IPS-NIHi11 (cell line): ENCODE data around the gene SUSD3.

Experiments
- DNase-seq: peaks from one replicate; pipeline ENCODE4 v3.0.0; 2012; ENCODE audit warnings: mixed read lengths, low spot score

SUSD3 gene

DNA sequence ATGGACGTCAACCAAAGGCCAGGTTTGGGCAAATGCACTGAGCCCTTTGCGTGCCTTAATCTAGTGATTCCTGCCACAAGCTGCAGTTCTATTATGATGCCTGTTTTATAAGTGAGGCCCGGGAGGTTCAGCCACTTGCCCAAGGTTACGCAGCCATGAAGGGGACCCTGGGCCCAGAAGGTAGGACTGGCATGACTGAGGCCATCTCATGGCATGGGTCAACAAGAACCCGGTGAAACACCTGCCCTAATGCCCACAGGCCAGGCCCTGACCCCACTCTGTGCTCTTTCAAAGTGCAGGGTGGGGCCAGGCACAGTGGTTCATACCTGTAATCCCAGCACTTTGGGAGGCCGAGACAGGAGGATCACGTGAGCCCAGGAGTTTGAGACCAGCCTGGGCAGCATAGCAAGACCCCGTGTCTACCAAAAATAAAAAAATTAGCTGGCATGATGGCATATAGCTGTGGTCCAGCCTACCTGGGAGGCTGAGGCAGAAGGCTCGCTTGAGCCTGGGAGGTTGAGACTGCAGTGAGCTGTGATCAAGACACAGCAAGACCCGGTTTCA, 66.9 kb downstream of the SUSD3 start:
- DNase-seq: peak; percentile 2

DNA sequence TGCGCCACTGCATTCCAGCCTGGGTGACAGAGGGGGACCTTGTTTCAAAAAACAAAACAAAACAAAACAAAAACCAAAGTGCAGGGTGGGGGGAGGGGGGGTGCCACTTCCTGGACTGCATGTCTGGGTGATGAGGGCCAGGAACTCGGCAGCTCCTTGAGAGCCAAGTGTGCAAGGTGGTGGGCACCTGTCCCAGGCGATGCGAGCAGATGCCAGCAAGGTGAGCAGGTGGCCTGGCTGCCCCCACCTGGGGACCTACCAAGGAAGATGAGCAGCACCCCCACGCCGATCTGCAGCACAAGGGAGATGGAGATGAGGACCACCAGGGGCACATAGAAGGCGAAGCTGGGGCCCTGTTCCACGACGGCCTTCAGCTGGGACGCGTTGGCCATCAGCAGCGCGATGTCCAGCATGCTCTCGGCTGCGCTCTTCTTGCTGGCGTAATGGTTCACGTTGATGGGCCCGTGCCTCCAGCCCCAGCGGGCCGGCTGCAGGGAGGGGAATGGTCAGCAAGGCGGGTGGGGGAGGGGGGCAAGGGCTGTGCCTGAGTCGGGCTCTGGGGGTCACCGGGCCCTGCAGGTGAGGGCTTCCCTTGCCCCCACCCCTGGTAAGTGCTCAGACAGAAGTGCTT, 67.8 kb downstream of the SUSD3 start:
- peak; percentile 41 for DNase-seq

DNA sequence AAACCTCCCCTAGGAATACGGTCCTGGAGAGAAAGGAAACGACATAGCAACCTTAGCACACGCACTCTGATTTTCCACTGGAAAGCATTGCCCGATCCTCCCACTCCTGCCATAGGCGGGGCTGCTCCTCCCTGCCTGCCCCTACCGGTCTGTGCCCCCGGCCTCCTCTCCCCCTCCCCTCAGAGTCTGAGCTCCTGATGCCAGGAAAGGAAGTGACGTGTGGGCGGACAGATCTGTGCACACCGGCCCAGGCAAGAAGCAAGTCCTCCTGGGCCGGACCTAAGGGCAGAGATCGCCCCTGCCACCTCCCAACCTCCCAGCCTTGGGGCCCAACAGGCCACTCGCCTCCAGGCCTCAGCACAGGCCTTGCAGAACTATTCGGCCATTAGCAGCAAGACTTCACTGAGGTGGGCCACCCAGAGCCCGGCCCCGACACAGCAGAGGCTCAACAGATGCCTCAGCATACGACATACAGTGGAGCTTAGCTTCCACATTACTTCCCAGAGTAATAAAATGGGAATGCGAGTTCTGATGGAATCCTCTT, 68.4 kb downstream of the SUSD3 start:
- DNase-seq: peak; percentile 72

DNA sequence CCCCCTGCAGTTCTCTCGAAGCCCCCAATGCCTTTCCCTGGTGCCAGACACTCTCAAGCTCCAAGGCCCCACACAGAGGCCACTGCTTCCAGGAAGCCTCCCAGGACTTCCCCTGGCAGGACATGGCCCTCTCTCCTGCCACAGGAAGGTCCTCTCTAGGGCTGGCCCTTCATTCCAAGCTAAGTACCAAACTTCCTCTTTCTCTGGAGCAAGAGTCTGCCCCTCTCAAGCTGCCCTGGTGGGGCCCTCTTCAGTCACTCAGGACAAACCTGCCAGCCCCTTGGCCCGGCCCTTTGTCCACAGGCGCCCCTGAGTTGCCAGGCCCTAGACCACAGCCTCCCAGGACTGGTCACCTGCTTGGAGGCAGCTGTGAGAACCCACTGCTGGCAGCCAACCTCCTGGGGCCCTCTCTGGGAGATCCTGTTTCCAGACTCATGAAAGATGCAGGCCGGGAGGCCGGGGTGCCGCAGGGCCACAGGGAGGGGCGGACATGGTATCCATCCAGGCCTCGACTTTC, 69.0 kb downstream of the SUSD3 start:
- no peak for DNase-seq

DNA sequence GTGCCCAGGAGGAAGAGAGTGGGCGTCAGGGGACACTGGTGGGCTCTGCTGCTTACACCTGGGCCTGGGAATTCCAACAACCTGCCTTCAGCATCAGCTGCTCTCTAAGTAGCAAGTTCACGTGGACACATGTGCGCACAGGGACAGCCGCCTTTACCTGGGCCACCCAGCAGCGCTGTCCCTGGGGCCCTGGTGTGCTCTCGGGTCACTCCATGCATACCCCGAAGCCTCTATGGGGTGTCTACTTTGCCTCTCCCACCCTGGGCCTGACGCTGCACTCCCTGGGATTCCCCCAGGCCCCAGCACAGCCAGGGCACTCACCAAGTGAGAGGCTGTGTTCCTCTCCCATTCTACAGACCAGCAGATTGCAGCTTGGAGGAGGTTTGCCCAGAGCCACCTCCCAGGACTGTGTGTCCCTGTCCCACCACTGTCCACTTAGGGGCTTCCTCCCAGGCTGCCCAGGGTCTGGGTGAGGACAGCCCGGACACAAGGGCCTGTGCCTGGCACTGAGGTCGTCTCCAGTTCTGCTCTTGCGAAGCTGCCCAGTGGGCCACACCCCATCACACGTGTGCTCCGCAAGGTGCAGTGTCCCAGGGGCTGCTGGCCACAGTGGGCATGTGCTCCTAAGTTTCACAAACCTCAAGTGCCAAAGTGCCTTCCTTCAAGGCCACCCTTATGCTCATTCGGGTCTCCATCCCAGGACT, 69.7 kb downstream of the SUSD3 start:
- no peak for DNase-seq

DNA sequence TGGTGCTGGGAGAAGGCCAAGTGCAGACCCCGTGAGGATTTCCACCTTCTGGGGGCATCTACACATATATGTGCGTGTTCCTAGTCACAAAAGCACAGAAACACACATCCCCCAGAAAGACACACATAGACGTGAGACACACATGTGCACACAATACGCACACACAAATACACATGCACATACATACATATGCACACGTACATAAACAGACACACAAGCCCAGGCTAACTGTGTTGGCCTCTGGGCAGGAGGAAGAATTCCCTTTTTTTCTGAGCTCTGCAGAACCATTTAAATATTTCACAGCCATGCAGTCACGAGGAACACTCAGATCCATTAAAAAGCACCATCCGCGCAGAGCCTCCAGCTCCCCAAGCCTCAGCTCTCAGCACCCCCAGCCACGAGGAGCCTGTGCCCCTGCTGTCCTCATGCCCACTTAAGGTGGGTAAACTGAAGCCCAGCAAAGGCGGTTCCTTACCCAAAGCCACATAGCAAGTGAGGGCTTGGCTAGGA, 70.3 kb downstream of the SUSD3 start:
- no peak for DNase-seq

DNA sequence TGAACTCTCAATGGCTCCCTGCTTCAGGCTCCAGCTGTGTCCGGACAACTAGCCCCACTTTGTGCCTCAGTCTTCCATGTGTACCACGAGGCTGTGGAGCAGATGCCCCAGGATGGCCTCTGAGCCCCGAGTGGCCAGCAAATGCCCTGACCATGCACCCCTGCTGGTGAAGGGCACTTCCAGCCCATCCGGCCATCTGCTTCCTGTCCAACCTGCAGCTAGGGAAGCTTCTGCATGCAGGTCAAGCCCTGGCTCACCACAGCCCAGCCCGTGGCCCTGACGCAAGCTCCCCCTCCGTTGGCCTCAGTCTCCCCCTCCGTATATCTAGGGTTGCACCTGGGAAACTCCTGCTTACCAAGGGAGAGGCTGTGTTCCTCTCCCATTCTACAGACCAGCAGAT, 70.8 kb downstream of the SUSD3 start:
- no peak for DNase-seq

DNA sequence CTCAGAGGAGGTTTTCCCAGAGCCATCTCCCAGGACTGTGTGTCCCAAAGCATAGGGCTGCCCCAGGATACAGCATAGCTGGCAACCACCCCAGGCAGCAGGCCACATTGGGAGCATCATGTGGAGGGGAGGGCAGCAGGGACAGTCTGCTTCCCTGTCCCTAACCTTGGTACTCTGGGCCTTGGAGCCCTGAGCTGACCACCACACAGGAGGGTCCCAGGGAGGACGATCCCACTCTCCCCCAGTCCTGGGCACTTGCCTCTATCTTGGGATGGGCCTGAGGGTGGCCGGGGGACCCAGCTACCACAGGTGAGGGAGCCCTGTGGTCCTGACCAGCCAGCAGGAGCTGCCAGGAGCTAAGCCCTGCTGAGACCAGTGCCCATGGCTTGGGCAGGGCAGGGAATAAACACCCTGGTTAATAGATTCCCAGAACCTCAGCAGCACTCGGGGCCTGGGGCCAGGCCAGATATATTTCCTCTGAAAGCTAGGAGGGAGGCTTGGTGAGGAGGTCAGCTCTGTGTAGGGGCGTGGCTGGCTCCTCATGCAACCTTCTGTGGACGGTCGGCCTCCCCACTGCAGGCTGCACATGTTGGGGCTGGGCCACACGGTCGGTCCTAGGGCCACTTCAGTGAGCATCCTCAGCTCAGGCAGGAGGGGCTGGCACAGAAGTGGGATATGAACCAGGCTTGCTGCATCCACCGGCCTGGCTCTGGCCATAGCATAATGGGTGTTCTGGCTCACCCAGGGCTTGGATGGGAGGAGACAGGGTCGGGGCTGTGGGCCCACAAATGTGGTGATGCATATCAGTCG, 71.4 kb downstream of the SUSD3 start:
- no peak for DNase-seq

DNA sequence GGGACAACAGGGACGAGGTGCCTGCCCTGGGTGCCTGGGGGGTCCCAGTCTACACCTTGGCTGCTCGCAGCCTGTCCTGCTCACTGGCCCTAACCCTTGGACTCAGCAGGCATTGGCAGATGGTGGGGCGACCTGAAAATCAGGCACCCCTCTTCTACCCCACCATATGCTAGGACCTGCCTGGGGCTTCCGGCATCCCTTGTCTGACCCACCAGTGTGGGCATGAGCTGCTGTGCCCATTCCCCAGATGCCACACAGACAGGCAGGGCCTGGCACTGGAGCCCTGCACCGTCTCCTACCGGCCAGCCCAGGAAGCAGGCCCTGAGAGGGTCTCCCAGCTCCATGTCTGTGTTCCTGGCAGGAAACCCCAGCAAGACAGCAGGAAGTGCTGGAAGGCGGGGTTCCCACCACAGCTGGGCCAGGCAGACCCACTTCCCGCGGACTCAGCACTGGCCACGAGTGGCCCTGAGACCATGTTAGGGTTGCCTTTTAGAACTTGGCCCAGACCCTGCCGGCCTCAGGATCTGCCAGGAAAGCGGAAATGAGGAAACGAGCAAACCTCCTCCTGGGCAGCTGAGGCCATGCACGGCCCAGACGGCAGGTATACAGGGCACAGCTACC, 72.5 kb downstream of the SUSD3 start:
- DNase-seq: no peak

DNA sequence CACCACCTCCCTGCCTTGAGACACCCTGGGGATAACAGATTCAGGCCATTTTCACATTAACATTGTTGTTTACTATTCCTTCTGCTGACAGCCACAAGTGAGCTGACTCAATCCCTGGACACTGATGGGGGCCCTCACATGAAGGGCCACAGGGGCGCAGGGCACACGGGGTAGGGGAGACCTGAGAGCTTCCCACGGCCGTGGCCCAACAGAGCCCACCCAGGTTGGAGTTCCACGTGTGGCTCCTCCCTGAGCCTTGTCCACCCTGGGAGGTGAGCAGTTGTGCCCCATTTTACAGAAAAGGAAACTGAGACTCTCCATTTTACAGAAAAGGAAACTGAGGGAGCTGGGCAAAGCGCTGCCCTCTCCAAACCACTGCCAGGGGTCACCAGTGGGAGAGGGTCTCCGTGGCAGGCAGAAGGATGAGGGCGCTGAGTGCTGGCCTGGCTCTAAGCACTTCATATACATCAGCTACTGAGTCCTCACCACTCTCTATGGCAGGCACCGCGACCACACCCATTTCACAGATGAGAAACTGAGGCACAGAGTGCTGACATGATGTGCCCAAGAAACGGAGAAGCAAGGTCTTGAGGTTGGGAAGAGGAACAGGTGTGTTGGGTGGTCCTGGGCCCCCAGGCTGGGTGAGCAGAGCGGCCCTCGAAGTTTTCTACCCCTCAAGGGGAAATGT, 73.2 kb downstream of the SUSD3 start:
- no peak for DNase-seq

DNA sequence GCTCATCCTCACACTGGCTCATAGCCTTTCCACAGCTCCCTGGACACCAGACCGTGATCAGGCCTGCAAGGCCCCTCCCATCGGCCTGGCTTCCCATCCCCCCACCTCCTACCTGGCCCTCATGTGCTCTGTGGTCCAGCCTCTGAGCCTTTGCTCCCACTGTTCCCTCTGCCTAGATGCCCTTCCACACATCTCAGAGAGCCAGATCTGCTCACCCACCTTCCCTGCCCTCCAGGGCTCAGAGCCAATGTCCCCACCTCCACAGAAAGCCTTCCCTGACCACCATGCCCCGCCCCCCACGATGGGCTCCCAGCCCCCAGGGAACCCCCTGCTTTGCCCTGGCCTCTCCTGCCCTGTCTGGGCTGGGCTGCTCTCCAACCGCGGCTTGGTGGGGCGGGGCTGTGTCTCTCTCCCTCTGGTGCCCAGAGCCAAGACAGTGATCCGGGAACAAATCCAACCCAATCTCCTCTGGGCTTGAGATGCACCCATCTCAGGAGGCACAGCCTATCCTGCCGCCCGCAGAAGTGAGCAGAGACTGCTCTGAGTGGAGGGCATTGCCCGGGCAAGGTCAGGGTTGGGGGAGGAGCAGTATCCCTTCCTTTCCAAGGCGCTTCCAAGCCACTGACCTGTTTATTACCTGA, 73.9 kb downstream of the SUSD3 start:
- no peak for DNase-seq

DNA sequence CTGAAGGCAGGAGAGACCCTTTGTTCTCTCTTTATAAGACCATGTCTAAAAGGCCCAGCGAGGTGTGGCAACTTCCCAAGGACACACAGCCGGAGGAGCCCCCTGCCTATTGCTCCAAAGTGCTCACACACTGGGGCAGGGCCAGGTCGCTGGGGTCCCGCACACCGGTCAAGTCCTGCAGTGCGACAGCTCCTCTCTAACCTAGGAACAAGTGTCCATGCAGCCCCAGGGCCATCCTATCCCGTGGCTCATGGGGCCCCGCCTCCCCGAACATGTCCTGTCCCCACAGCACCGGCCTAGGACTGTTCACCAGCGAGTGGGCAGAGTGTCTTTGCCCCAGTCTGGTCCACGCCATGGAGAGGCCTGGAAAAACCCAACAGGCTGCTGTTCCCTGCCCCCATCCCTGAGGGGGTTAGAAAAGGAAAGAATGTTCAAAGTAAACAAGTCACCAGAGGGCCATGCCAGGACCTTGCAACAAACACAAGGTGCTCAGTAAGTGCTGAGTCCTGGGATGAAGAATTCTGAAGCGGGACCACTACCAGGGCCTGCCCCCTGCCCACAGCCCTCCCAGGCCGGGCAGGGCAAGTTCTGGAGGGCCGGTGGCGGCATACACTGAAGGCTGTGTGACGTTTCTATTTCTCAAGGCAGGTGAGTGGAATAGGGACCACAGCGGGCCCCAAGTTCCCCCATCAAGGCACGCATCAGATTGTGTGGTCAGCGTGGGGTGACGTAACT, 74.6 kb downstream of the SUSD3 start:
- peak; percentile 38 for DNase-seq

DNA sequence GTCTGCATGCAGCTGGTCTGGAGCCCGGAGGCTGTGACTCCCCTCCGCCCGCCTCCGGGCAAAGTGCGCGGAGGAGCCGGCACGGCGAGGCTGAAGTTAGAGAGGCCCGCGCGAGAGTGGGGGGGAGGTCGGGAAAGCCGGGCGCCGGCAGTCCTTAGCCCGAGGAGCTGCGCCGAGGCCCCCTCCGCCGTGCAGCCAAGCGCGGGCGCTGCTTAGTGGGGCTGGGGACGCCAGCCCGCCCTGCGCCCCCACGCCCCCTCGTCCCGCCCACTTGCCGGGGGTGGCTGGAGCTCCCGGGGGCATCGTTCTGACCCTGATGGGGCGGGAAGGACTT, 75.1 kb downstream of the SUSD3 start:
- peak; percentile 82 for DNase-seq

DNA sequence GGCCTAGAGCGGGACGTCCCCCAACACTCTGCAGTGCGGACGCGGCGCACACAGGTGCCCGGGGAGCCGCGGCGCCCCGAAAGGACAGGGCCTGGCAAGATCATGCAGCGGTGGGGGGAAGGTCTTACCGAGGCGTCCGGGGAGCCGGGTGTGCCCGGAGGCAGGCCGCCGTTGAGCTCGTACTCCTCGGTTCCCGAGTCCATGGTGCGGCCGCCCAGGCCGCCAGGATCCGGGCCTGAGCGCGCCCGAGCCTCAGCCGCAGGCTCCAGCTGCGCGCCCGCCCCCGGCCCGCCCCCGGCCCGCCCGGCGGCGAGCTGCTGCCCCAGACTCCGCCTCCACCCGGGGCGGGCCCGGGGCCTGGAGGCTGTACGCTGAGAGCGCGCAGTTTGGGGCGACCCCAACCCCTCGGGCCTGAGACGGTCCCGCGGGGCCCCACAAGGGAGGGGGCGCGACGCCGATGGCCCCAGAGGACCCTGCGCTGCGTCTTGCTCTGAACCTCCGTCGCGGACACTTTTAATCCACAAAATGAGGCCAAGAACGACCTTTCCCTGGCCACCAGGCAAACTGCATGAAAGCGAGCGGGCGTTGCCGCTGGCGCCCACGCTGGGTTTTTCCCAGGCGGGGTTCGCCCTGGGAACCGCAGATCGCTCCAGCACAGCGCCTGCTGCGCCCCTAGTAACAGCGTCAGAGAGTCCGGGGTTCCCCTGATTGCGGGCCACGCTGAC, 75.7 kb downstream of the SUSD3 start, which contains the start of gene NINJ1:
Gene NINJ1 (minus strand): TSS at position 237 of the 725 bp plus-strand sequence. CDS start 34 bp downstream, at position 203.
- peak; percentile 99 for DNase-seq
